ENCODE data around the gene STX5. TPM values are rescaled to one million over a fixed set of nuclear protein-coding genes. Genes with fewer than 3 reads are reported as not detected.

STX5 gene
- total and polyA plus RNA-seq, 9 of the 15 experiments (the other 6 are each of a cell fraction or from before 2014, with no cell fraction given): 2.8 to 28.6 (median 23.7) TPM

DNA sequence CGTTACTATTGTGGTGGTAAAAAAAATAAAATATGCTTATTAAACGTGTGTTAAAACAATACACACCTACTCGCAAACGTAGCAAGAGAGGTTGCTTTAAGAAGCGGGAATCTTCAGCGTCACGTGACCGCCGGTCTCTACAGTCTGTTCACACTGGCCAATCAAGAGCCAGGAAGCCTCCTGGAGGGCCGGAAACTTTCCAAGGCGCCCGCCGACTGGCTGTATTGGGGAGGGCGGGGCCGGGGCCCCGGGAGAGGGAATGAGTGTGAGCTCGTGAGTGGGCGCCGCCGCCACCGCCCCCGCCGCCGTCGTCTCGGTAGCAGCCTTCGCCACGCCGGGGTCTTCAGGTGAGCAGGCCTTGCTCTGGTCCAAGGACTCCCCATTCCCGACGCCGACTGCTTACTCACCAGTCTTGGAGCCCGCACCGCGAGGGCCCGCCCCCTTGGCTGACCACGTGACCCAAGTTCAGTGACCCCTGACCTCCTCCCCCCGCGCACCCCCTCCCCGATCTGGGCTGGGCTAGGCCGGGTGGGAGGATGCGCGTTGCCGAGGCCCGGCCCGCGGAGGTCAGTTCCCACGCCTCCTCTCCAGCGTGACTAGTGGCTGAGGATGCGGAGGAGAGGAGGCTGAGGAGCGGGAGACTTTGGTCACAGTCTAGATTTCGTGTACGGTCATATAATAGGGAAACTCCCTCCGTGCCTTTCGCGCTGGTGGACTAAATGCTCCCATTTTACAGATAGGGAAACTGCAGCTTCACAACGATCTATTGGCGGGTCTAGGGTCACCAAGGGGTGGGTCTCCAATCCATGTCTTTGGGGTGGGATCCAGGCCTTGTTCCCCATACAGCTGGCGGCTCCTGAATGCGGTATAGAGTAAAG, 60.5 kb downstream of the STX5 start, which contains the start of gene TAF6L (continued):
- no peak for TF ChIP-seq ZNF280B (CRISPR knock-in tag; IDR thresholded peaks at IDR 0.05)
- no peak for TF ChIP-seq ZNF695 (CRISPR knock-in tag; IDR thresholded peaks at IDR 0.05)
- TF ChIP-seq CREM (IDR thresholded peaks at IDR 0.05; ENCODE audit: low read depth): peak; percentile 32
- peak; percentile 59; the same call in 1 of the 2 replicates for TF ChIP-seq ZNF511 (CRISPR knock-in tag; IDR thresholded peaks at IDR 0.05)
- peak; percentile 95 for TF ChIP-seq RBM25 (IDR thresholded peaks at IDR 0.05; ENCODE audit: low read depth, low read length, severe bottlenecking)
- no peak for TF ChIP-seq RBM34 (IDR thresholded peaks at IDR 0.05; ENCODE audit: borderline replicate concordance, insufficient read depth, low read length)
- no peak for TF ChIP-seq NELFE (IDR thresholded peaks at IDR 0.05; ENCODE audit: insufficient read depth, insufficient read length)
- no peak for TF ChIP-seq ZNF778 (CRISPR knock-in tag; IDR thresholded peaks at IDR 0.05)
- no peak for TF ChIP-seq HNRNPUL1 (IDR thresholded peaks at IDR 0.05; ENCODE audit: low read length)
- TF ChIP-seq, protein P1, sequence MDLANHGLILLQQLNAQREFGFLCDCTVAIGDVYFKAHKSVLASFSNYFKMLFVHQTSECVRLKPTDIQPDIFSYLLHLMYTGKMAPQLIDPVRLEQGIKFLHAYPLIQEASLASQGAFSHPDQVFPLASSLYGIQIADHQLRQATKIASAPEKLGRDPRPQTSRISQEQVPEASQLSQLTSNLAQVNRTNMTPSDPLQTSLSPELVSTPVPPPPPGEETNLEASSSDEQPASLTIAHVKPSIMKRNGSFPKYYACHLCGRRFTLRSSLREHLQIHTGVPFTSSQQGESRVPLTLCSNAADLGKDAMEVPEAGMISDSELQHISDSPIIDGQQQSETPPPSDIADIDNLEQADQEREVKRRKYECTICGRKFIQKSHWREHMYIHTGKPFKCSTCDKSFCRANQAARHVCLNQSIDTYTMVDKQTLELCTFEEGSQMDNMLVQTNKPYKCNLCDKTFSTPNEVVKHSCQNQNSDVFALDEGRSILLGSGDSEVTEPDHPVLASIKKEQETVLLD (IDR thresholded peaks at IDR 0.05): peak; percentile 63; the same call in 1 of the 2 replicates
- TF ChIP-seq, protein P2, sequence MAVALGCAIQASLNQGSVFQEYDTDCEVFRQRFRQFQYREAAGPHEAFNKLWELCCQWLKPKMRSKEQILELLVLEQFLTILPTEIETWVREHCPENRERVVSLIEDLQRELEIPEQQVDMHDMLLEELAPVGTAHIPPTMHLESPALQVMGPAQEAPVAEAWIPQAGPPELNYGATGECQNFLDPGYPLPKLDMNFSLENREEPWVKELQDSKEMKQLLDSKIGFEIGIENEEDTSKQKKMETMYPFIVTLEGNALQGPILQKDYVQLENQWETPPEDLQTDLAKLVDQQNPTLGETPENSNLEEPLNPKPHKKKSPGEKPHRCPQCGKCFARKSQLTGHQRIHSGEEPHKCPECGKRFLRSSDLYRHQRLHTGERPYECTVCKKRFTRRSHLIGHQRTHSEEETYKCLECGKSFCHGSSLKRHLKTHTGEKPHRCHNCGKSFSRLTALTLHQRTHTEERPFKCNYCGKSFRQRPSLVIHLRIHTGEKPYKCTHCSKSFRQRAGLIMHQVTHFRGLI (CRISPR knock-in tag; IDR thresholded peaks at IDR 0.05): no peak
- TF ChIP-seq TSC22D4 (tag; IDR thresholded peaks at IDR 0.05): no peak
- no peak for TF ChIP-seq PBX2 (CRISPR knock-in tag; IDR thresholded peaks at IDR 0.05; ENCODE audit: low read depth)
- no peak for TF ChIP-seq PBX2 (tag; conservative IDR thresholded peaks at IDR 0.05; ENCODE audit: low read depth)
- no peak for TF ChIP-seq MEF2D (tag; conservative IDR thresholded peaks at IDR 0.05; ENCODE audit: low read depth)
- no peak for TF ChIP-seq ID3 (CRISPR knock-in tag; IDR thresholded peaks at IDR 0.05)
- TF ChIP-seq ID3 (tag; IDR thresholded peaks at IDR 0.05): no peak
- no peak for TF ChIP-seq NFATC3 (IDR thresholded peaks at IDR 0.05)
- no peak for TF ChIP-seq HNRNPH1 (optimal IDR thresholded peaks at IDR 0.05; ENCODE audit: low read depth, low read length)

Data from K562 (cell line).